ENCODE data around the gene SFMBT2.

DNA sequence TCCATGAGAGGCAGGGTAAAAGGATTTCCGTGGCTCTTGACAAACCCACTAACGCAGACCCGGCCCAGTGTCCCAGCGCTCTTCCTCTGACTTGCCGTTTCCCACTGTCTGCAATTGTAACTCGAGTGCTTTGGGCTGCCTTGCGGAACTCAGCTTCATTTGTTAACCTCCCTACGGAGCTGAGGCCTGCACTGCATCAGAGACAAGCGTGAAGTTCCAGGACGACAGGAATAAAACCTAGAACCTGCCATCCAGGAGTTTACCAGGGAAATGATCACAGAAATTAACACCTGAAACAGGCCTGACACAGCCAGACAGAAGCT, 76.2 kb downstream of the SFMBT2 start:
- TF ChIP-seq YY1 (IDR thresholded peaks at IDR 0.05; ENCODE audit: insufficient read depth, insufficient read length) (no peak), ZNF274 (IDR thresholded peaks at IDR 0.05; ENCODE audit: low read depth, low read length) (no peak)

Data from NT2/D1 (cell line).